PFSK-1 (cell line): Measurements from ENCODE around the gene RGS10.

ENCODE experiments used
- POLR2AphosphoS5 ChIP-seq: IDR thresholded peaks from 2 replicates; pipeline ENCODE4 v1.6.1; 2012; ENCODE audit warnings: low read depth, mild to moderate bottlenecking, control low read depth, low read length, moderate library complexity
- SIN3A ChIP-seq: IDR thresholded peaks from 2 replicates; pipeline ENCODE4 v1.6.1; 2012; ENCODE audit warnings: mild to moderate bottlenecking, low read length, moderate library complexity, borderline replicate concordance; ENCODE audit not compliant: insufficient read depth
- TAF1 ChIP-seq: IDR thresholded peaks from 2 replicates; pipeline ENCODE4 v1.6.1; 2012; ENCODE audit warnings: low read length, control low read depth, borderline replicate concordance; ENCODE audit not compliant: insufficient read depth
- TF ChIP-seq, protein P1 (sequence below), 2 experiments: IDR thresholded peaks; 2 replicates each; pipeline versions ENCODE4 v1.6.1 to v1.8.0; 2011 to 2012; ENCODE audit warnings: low read depth in 2 of 2, low read length in 2 of 2, control low read depth in 1 of 2, inconsistent platforms in 1 of 2, mild to moderate bottlenecking in 1 of 2, moderate library complexity in 1 of 2; ENCODE audit not compliant: insufficient read depth in 1 of 2

DNA sequence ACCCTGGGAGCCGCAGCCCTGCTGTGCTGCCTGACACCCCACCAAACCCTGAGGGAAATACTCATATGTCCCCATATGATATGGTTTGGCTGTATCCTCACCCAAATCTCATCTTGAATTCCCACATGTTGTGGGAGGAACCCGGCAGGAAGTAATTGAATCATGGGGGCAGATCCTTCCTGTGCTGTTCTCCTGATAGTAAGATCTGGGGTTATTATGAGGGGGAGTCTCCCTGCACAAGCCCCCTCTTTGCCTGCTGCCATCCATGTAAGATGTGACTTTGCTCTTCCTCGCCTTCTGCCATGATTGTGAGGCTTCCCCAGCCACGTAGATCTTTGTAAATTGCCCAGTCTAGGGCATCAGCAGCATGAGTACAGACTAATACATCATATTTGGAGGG lies 68.7 kb downstream of the RGS10 start:
- TF ChIP-seq, protein P1, sequence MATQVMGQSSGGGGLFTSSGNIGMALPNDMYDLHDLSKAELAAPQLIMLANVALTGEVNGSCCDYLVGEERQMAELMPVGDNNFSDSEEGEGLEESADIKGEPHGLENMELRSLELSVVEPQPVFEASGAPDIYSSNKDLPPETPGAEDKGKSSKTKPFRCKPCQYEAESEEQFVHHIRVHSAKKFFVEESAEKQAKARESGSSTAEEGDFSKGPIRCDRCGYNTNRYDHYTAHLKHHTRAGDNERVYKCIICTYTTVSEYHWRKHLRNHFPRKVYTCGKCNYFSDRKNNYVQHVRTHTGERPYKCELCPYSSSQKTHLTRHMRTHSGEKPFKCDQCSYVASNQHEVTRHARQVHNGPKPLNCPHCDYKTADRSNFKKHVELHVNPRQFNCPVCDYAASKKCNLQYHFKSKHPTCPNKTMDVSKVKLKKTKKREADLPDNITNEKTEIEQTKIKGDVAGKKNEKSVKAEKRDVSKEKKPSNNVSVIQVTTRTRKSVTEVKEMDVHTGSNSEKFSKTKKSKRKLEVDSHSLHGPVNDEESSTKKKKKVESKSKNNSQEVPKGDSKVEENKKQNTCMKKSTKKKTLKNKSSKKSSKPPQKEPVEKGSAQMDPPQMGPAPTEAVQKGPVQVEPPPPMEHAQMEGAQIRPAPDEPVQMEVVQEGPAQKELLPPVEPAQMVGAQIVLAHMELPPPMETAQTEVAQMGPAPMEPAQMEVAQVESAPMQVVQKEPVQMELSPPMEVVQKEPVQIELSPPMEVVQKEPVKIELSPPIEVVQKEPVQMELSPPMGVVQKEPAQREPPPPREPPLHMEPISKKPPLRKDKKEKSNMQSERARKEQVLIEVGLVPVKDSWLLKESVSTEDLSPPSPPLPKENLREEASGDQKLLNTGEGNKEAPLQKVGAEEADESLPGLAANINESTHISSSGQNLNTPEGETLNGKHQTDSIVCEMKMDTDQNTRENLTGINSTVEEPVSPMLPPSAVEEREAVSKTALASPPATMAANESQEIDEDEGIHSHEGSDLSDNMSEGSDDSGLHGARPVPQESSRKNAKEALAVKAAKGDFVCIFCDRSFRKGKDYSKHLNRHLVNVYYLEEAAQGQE (IDR thresholded peaks at IDR 0.05; ENCODE audit: insufficient read depth in 1 of 2, low read depth in 2 of 2, low read length in 2 of 2): no peak
- TF ChIP-seq TAF1 (no peak), SIN3A (no peak), POLR2AphosphoS5 (no peak)
